ENCODE results near the gene CD79B. TPM values are rescaled to one million over a fixed set of nuclear protein-coding genes. Genes with fewer than 3 reads are reported as not detected.

The CD79B gene
- not detected for total RNA-seq

GRCh38 chr17:63931981-63932561 lies at the start of gene CD79B:
TSS of gene CD79B (minus strand) at chr17:63932331. CDS start at chr17:63932261, 70 bp downstream.
- no peak within 1 kb of the TSS for H3K27ac ChIP-seq
- ATAC-seq (no peak), DNase-seq (no peak)
- no peak within 1 kb of the TSS for H3K4me3 ChIP-seq
- WGBS, 2 donors: 55 to 73% methylated on average over 13 to 19 of the region's 19 CpGs
- no peaks in the 10 kb centered on the region for H3K4me1 ChIP-seq
- no peaks in the 10 kb centered on the region for H3K9me3 ChIP-seq
- H3K27me3 ChIP-seq: no peaks in the 10 kb centered on the region
- H3K36me3 ChIP-seq (replicated peaks in 1 of 2; ENCODE audit: insufficient read depth in 1 of 2, low read depth in 2 of 2): no peaks in the 10 kb centered on the region
- TF ChIP-seq, protein P1, sequence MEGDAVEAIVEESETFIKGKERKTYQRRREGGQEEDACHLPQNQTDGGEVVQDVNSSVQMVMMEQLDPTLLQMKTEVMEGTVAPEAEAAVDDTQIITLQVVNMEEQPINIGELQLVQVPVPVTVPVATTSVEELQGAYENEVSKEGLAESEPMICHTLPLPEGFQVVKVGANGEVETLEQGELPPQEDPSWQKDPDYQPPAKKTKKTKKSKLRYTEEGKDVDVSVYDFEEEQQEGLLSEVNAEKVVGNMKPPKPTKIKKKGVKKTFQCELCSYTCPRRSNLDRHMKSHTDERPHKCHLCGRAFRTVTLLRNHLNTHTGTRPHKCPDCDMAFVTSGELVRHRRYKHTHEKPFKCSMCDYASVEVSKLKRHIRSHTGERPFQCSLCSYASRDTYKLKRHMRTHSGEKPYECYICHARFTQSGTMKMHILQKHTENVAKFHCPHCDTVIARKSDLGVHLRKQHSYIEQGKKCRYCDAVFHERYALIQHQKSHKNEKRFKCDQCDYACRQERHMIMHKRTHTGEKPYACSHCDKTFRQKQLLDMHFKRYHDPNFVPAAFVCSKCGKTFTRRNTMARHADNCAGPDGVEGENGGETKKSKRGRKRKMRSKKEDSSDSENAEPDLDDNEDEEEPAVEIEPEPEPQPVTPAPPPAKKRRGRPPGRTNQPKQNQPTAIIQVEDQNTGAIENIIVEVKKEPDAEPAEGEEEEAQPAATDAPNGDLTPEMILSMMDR (IDR thresholded peaks at IDR 0.05): no peak
- no peak for TF ChIP-seq POLR2A (IDR thresholded peaks at IDR 0.05)
- intact Hi-C loops (cut with DNase I): no loop called here

DNA sequence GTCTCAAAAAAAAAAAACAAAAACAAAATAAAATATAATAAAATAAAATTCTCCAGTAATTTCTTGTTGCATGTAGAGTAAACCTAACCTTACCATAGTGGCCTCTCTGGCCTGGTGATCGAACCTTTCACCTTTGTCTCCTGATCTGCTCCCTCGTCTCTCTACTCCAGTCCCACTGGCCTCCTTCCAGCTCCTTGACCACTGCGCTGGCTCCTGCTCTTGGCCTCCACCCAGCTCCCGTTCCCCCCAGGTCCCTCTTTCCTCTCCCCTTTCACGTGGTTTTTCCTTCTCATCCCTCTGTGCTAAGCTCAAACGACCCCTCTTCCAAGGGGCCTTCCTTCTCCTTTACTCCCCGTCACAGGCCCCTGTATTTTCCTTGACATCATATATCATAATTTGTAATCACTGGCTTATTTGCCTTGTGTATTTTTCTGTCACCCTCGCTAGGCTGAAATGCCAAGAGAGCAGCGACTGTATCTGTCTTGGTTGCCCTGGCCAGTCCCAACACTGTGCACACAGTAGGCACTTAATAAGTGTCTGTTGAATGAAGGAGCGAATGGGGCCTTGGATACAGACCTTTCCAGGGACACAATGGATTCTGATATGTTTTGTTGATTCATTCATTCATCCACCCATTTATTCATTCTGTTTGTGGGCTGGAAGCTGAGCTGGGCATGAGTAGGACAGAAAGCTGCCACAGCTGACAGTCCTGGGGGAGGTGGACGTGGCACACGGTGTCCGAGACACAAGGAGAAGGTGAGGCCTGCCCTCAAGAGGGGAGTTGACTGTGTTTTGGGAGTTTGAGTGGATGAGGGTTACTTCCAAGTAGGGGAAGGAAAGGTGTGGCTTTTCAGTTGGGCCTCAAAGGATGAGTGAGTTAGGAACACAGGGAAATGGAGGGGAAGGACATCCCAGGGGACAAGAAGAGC lies 46.4 kb upstream of the CD79B start:
- no peak for TF ChIP-seq POLR2A (IDR thresholded peaks at IDR 0.05)
- TF ChIP-seq, protein P1 (IDR thresholded peaks at IDR 0.05): no peak
- Histone ChIP-seq H3K4me3 (no peak overlapping the region), H3K27ac (no peak overlapping the region), H3K9me3 (no peaks in the 10 kb centered on the region), H3K4me1 (no peaks in the 10 kb centered on the region), H3K27me3 (no peaks in the 10 kb centered on the region), H3K36me3 (replicated peaks in 1 of 2; ENCODE audit: insufficient read depth in 1 of 2, low read depth in 2 of 2) (no peaks in the 10 kb centered on the region)
- intact Hi-C loops (cut with DNase I): no loop called here
- ATAC-seq (no peak), DNase-seq (no peak)
- whole genome bisulfite sequencing, 2 donors: 72 to 74% methylated on average over 13 of the region's 13 CpGs

- ATAC-seq (no peak), DNase-seq (no peak)
- WGBS, 2 donors: 68 to 69% methylated on average over 3 of the region's 3 CpGs
- no peak for TF ChIP-seq POLR2A (IDR thresholded peaks at IDR 0.05)
- TF ChIP-seq, protein P1 (IDR thresholded peaks at IDR 0.05): no peak
- H3K27ac ChIP-seq: no peak overlapping the region
- no peak overlapping the region for H3K4me3 ChIP-seq
- intact Hi-C loops (cut with DNase I): no loop called here
- H3K27me3 ChIP-seq: no peaks in the 10 kb centered on the region
- H3K4me1 ChIP-seq: no peaks in the 10 kb centered on the region
- no peaks in the 10 kb centered on the region for H3K9me3 ChIP-seq
- H3K36me3 ChIP-seq (replicated peaks in 1 of 2; ENCODE audit: insufficient read depth in 1 of 2, low read depth in 2 of 2): no peaks in the 10 kb centered on the region
Measured at GRCh38 chr17:63976702-63977101, 44.6 kb upstream of the CD79B start.

- Histone ChIP-seq H3K4me3 (no peak overlapping the region), H3K27ac (no peak overlapping the region), H3K9me3 (no peaks in the 10 kb centered on the region), H3K27me3 (no peaks in the 10 kb centered on the region), H3K36me3 (replicated peaks in 1 of 2; ENCODE audit: insufficient read depth in 1 of 2, low read depth in 2 of 2) (no peaks in the 10 kb centered on the region), H3K4me1 (no peaks in the 10 kb centered on the region)
- no peak for TF ChIP-seq POLR2A (IDR thresholded peaks at IDR 0.05)
- TF ChIP-seq, protein P1 (IDR thresholded peaks at IDR 0.05): no peak
- intact Hi-C loops (cut with DNase I): no loop called here
- no peak for ATAC-seq
- DNase-seq: no peak
- WGBS, 2 donors: 62 to 68% methylated on average over 2 of the region's 2 CpGs
Measured at GRCh38 chr17:63975541-63976092, 43.5 kb upstream of the CD79B start.

Measured in body of pancreas (tissue), 4 donors.